OCI-LY3 (cell line): ENCODE results near the gene CCDC142.

Source experiments
- H2AFZ ChIP-seq: fragments of 200-600, 300-600 bp; shearing (Covaris generic); 2 replicates; pipeline ENCODE4 v1.6.0; 2014; ENCODE audit warnings: antibody characterized with exemption, low read depth, low read length
- H3K27ac ChIP-seq: fragments of 200-600, 300-600 bp; sonication (generic); 2 replicates; pipeline ENCODE4 v1.5.1; 2014; ENCODE audit warnings: mild to moderate bottlenecking, low read length, moderate library complexity, mixed read lengths
- H3K27me3 ChIP-seq: fragments of 200-600, 300-600 bp; sonication (generic); 2 replicates; pipeline ENCODE4 v1.6.1; 2014; ENCODE audit warnings: low read depth, low read length, mixed read lengths
- H3K36me3 ChIP-seq: fragments of 200-600, 300-600 bp; sonication (generic); replicated peaks from 2 replicates; pipeline ENCODE3; 2014; ENCODE audit warnings: low read depth, low read length, mixed read lengths
- H3K4me1 ChIP-seq: fragments of 300-600, 200-600 bp; sonication (generic); 2 replicates; pipeline ENCODE4 v1.6.1; 2014; ENCODE audit warnings: low read length, mixed read lengths
- H3K4me2 ChIP-seq: fragments of 200-600, 300-600 bp; sonication (generic); 2 replicates; pipeline ENCODE4 v1.6.1; 2014; ENCODE audit warnings: low read length, mixed read lengths
- H3K4me3 ChIP-seq: fragments of 300-600, 200-600 bp; sonication (generic); 2 replicates; pipeline ENCODE4 v1.5.1; 2014; ENCODE audit warnings: antibody characterized with exemption, mild to moderate bottlenecking, low read length, moderate library complexity
- H3K79me2 ChIP-seq: fragments of 300-600, 200-600 bp; shearing (Covaris generic); 2 replicates; pipeline ENCODE4 v1.6.1; 2014; ENCODE audit warnings: mild to moderate bottlenecking, low read length, mixed read lengths
- H3K9ac ChIP-seq: fragments of 300-600, 200-600 bp; shearing (Covaris generic); 2 replicates; pipeline ENCODE4 v1.6.0; 2014; ENCODE audit warnings: mild to moderate bottlenecking, low read length, moderate library complexity
- H3K9me3 ChIP-seq: fragments of 200-600, 300-600 bp; shearing (Covaris generic); 2 replicates; pipeline ENCODE4 v1.6.1; 2014; ENCODE audit warnings: low read length, mixed read lengths; ENCODE audit not compliant: insufficient read depth
- H4K20me1 ChIP-seq: fragments of 200-600, 300-600 bp; sonication (generic); 2 replicates; pipeline ENCODE4 v1.6.1; 2016; ENCODE audit warnings: low read length, mixed read lengths; ENCODE audit not compliant: insufficient read depth
- CTCF ChIP-seq: fragments of 200-600, 300-600 bp; sonication (generic); IDR thresholded peaks from 2 replicates; pipeline ENCODE4 v1.5.1; 2014; ENCODE audit warnings: antibody characterized with exemption, low read length, low read depth
- EZH2phosphoT487 ChIP-seq: fragments of 200-600 bp; shearing (Covaris generic); IDR thresholded peaks from 2 replicates; pipeline ENCODE4 v1.6.1; 2018; ENCODE audit warnings: antibody characterized with exemption, mixed run types, low read depth

CCDC142 gene

GRCh38 chr2:74454654-74455511 lies 27.9 kb downstream of the CCDC142 start, which contains the start of gene INO80B:
Gene INO80B (plus strand): TSS chr2:74455087. CDS start chr2:74455117, 30 bp downstream.
- H3K4me1 ChIP-seq, result peaks cover 23% of the 10 kb centered on the region

GRCh38 chr2:74450570-74451190 lies 32.1 kb downstream of the CCDC142 start:
- Histone ChIP-seq H3K4me3 (no peak overlapping the region), H3K36me3 (no peaks in the 10 kb centered on the region), H2AFZ (no peak overlapping the region), H3K27me3 (no peaks in the 10 kb centered on the region), H3K4me2 (no peak overlapping the region), H4K20me1 (no peaks in the 10 kb centered on the region), H3K27ac (no peak overlapping the region), H3K79me2 (peaks cover 5% of the 10 kb centered on the region; the same call in 1 of the 2 replicates), H3K9me3 (no peaks in the 10 kb centered on the region), H3K9ac (no peak overlapping the region), H3K4me1 (peaks cover 7% of the 10 kb centered on the region)
- no peak for TF ChIP-seq EZH2phosphoT487
- no peak for TF ChIP-seq CTCF

More at GRCh38 chr2:74454654-74455511, 27.9 kb downstream of the CCDC142 start, which contains the start of gene INO80B:
- Histone ChIP-seq H3K4me3 (peak within 1 kb of the TSS; percentile 85), H3K36me3 (no peaks in the 10 kb centered on the region), H3K79me2 (peaks cover 20% of the 10 kb centered on the region), H3K9ac (peak within 1 kb of the TSS; percentile 68), H3K9me3 (no peaks in the 10 kb centered on the region), H2AFZ (peak within 1 kb of the TSS; percentile 87), H4K20me1 (no peaks in the 10 kb centered on the region), H3K27me3 (no peaks in the 10 kb centered on the region), H3K4me2 (peak within 1 kb of the TSS; percentile 89), H3K27ac (peak within 1 kb of the TSS; percentile 54)
- no peak for TF ChIP-seq EZH2phosphoT487

GRCh38 chr2:74448771-74449170 lies 34.0 kb downstream of the CCDC142 start:
- Histone ChIP-seq H3K4me2 (no peak overlapping the region), H2AFZ (no peak overlapping the region), H3K9ac (no peak overlapping the region), H4K20me1 (no peaks in the 10 kb centered on the region), H3K4me1 (peaks cover 15% of the 10 kb centered on the region), H3K79me2 (no peaks in the 10 kb centered on the region), H3K27me3 (no peaks in the 10 kb centered on the region), H3K9me3 (no peaks in the 10 kb centered on the region), H3K27ac (no peak overlapping the region), H3K4me3 (no peak overlapping the region), H3K36me3 (no peaks in the 10 kb centered on the region)
- TF ChIP-seq CTCF (no peak), EZH2phosphoT487 (no peak)

- H3K4me3 ChIP-seq, result no peak overlapping the region
- TF ChIP-seq EZH2phosphoT487, result no peak
- no peak for TF ChIP-seq CTCF
- H3K27ac ChIP-seq, result no peak overlapping the region
Measured at GRCh38 chr2:74447230-74447999, 35.4 kb downstream of the CCDC142 start.

More at GRCh38 chr2:74447230-74447999, 35.4 kb downstream of the CCDC142 start:
- no peaks in the 10 kb centered on the region for H3K9me3 ChIP-seq
- no peaks in the 10 kb centered on the region for H4K20me1 ChIP-seq
- H3K36me3 ChIP-seq, result no peaks in the 10 kb centered on the region
- no peaks in the 10 kb centered on the region for H3K79me2 ChIP-seq
- H3K9ac ChIP-seq, result no peak overlapping the region
- no peak overlapping the region for H3K4me2 ChIP-seq
- peaks cover 18% of the 10 kb centered on the region for H3K4me1 ChIP-seq
- H3K27me3 ChIP-seq, result no peaks in the 10 kb centered on the region
- no peak overlapping the region for H2AFZ ChIP-seq
